ENCODE results near the gene FAM13A.

Gene FAM13A

DNA sequence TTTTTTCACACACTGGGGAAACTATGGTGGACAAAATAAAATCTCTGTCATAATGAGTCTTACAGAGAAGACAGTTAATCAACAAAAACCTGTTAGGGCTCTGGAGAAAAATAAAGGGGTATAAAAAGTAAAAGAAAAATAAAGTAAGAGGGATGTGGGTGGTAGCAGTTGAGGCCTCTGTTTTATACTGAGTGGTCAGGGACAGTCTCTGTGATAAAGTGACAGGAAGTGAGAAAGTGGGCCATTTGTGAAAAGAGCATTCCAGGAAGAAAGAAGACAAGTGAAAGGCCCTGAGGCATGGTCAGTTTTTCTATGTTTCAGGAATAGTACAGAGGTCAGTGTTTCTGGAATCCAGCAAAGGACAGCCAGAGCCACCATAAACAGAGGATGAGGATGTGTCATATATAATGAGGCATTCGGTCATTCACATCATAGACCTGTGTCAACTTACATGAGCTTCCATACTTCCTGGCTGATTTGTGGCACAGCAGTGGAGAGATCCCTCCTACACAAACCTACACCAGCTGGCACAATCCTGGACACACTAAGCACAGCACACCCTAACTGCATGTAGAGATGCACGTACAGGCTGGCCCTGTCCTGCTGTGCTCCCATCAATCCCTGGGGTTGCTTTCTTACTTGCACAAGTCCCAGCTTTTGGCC, 295.0 kb downstream of the FAM13A start:
- no peak overlapping the region for H3K27ac ChIP-seq
- TF ChIP-seq CTCF (conservative IDR thresholded peaks at IDR 0.05), result no peak

- no peak overlapping the region for H3K27ac ChIP-seq
- no peak for TF ChIP-seq CTCF (conservative IDR thresholded peaks at IDR 0.05)
Observed at GRCh38 chr4:88761342-88761741, 295.6 kb downstream of the FAM13A start.

- no peak for TF ChIP-seq CTCF (conservative IDR thresholded peaks at IDR 0.05)
- H3K27ac ChIP-seq, result no peak overlapping the region
Observed at GRCh38 chr4:88759895-88760290, 297.1 kb downstream of the FAM13A start.

DNA sequence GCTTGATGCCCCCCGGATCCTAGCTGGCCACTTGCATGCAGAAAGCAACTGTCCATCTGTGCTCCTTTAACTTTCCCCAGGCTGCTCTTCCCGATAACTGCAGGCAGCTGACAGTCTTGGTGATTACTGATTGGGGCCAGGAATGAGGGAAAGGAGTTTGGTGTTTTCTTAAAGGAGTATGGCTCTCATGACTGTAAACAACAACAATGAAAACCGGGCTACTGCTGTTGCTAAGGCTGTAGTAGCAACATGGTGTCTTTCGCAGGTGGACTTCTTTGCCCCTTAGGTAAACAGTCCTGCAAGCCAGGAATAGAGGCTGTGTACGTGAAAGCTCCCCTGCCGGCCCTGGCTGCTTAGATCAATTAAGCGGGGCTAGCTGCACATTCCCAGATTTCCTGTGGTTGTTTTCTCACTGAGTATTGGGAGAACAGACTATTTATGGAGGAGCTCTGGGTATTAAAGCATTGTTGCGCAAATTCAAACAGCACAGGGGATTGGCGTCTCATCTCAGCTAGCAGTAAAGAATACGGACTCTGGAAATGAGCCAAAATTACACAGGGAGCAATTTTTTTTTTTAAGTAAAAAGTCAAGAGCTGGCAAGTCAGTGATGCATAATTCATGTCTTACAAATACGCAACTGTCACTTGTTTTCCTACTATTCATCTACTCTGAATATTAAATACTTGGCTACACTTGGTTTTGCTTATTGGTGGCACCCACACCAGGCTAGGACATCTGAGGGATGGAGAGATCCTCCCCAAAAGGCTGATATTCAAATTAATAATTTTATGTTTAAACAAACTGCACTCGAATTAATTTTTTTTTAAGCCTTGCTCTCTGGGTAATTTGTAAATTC, 297.7 kb downstream of the FAM13A start:
- no peak overlapping the region for H3K27ac ChIP-seq
- no peak for TF ChIP-seq CTCF (conservative IDR thresholded peaks at IDR 0.05)

GRCh38 chr4:88758264-88758663, 298.7 kb downstream of the FAM13A start:
- H3K27ac ChIP-seq, result no peak overlapping the region
- no peak for TF ChIP-seq CTCF (conservative IDR thresholded peaks at IDR 0.05)

GRCh38 chr4:88757776-88758175, 299.2 kb downstream of the FAM13A start:
- TF ChIP-seq CTCF (conservative IDR thresholded peaks at IDR 0.05), result no peak
- H3K27ac ChIP-seq, result no peak overlapping the region

DNA sequence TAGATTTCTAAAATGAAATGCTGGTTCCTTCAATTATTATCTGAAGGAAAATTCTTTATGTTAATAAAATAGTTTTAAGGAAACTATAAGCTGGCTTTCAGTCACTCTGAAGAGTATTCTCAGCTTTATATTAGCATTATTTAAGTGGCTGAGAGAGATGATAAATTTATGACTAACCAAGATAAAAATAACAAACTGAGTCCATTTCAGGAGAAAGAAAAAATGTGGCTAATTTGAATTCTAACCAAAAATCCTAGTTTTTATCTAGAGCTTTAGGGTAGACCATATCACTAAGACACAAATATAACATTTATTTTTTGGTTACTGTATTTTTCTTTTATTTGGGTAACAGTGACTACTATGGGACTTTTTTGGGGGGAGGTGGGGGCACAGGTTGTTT, 299.9 kb downstream of the FAM13A start:
- no peak for TF ChIP-seq CTCF (conservative IDR thresholded peaks at IDR 0.05)
- no peak overlapping the region for H3K27ac ChIP-seq
